Sigmoid colon (tissue), 4 donors: ENCODE results near the gene NPW.

Experiments
- POLR2A ChIP-seq, 2 donors: fragments of 450-650 bp; IDR thresholded peaks; one replicate each; pipeline ENCODE4 v1.6.1; 2016; ENCODE audit warnings: antibody characterized with exemption in 2 of 2, mild to moderate bottlenecking in 2 of 2, moderate library complexity in 2 of 2
- POLR2AphosphoS5 ChIP-seq, 4 donors: sonication (generic); formaldehyde crosslinking; IDR thresholded peaks; one replicate each; pipeline ENCODE4 v1.6.1; 2017; ENCODE audit warnings: antibody characterized with exemption in 4 of 4
- TF ChIP-seq, protein P1 (sequence below), 4 experiments: fragments of 450-650 bp in 3 of 4; fragments of 200-600 bp in 1 of 4; IDR thresholded peaks; one replicate each; pipeline ENCODE4 v1.5.1; 2016 to 2019; ENCODE audit warnings: antibody characterized with exemption in 4 of 4, mild to moderate bottlenecking in 3 of 4, moderate library complexity in 2 of 4

- TF ChIP-seq, protein P1, sequence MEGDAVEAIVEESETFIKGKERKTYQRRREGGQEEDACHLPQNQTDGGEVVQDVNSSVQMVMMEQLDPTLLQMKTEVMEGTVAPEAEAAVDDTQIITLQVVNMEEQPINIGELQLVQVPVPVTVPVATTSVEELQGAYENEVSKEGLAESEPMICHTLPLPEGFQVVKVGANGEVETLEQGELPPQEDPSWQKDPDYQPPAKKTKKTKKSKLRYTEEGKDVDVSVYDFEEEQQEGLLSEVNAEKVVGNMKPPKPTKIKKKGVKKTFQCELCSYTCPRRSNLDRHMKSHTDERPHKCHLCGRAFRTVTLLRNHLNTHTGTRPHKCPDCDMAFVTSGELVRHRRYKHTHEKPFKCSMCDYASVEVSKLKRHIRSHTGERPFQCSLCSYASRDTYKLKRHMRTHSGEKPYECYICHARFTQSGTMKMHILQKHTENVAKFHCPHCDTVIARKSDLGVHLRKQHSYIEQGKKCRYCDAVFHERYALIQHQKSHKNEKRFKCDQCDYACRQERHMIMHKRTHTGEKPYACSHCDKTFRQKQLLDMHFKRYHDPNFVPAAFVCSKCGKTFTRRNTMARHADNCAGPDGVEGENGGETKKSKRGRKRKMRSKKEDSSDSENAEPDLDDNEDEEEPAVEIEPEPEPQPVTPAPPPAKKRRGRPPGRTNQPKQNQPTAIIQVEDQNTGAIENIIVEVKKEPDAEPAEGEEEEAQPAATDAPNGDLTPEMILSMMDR (IDR thresholded peaks at IDR 0.05) = no peak
- TF ChIP-seq POLR2AphosphoS5 (IDR thresholded peaks at IDR 0.05) = peak; percentile 22 to 57 (median 54)
- no peak for TF ChIP-seq POLR2A (IDR thresholded peaks at IDR 0.05)
Measured at GRCh38 chr16:2033057-2033908, 13.7 kb downstream of the NPW start.
